GM18907 (cell line): ENCODE data around the gene LILRB5.
"Not testable (repeated sequence)": the region's sequence is repeated elsewhere in the genome, so short reads cannot be mapped to it uniquely, and the experiment has no call there.

Source experiments
- ATAC-seq: cut with Tn5 transposase; IDR thresholded peaks from one replicate; pipeline ENCODE4 v1.9.1; 2021; ENCODE audit warnings: mild to moderate bottlenecking, moderate library complexity; ENCODE audit not compliant: unreplicated experiment

Gene LILRB5

GRCh38 chr19:54277111-54277615, 20.1 kb upstream of the LILRB5 start:
- ATAC-seq, result not testable (repeated sequence)

- no peak for ATAC-seq
These were observed 18.9 kb upstream of the LILRB5 start for GRCh38 chr19:54275951-54276350.

GRCh38 chr19:54274516-54274915, 17.4 kb upstream of the LILRB5 start:
- ATAC-seq, result not testable (repeated sequence)

GRCh38 chr19:54273821-54274220, 16.7 kb upstream of the LILRB5 start:
- ATAC-seq, result no peak

GRCh38 chr19:54272181-54272580, 15.1 kb upstream of the LILRB5 start:
- ATAC-seq, result not testable (repeated sequence)

- not testable (repeated sequence) for ATAC-seq
These were observed 14.5 kb upstream of the LILRB5 start for GRCh38 chr19:54271587-54271986.

- ATAC-seq, result no peak
These were observed 14.0 kb upstream of the LILRB5 start for GRCh38 chr19:54271106-54271505.

- ATAC-seq, result no peak
These were observed 11.9 kb upstream of the LILRB5 start for GRCh38 chr19:54268936-54269335.

- no peak for ATAC-seq
These were observed 9.1 kb upstream of the LILRB5 start for GRCh38 chr19:54266133-54266532.

- ATAC-seq, result no peak
These were observed 5.4 kb upstream of the LILRB5 start for GRCh38 chr19:54262470-54262869.

- ATAC-seq, result no peak
These were observed 5.0 kb upstream of the LILRB5 start for GRCh38 chr19:54262066-54262465.

GRCh38 chr19:54256250-54257115, 590 bp downstream of the LILRB5 start:
- ATAC-seq, result no peak

- no peak for ATAC-seq
These were observed 1.8 kb downstream of the LILRB5 start for GRCh38 chr19:54255105-54255775.

GRCh38 chr19:54254195-54254906, 2.7 kb downstream of the LILRB5 start:
- no peak for ATAC-seq

- no peak for ATAC-seq
These were observed 3.5 kb downstream of the LILRB5 start for GRCh38 chr19:54253331-54254194.

- no peak for ATAC-seq
These were observed 4.2 kb downstream of the LILRB5 start for GRCh38 chr19:54252845-54253244.

- no peak for ATAC-seq
These were observed 4.8 kb downstream of the LILRB5 start for GRCh38 chr19:54252243-54252642.

GRCh38 chr19:54248016-54248601, 9.0 kb downstream of the LILRB5 start:
- ATAC-seq, result no peak

GRCh38 chr19:54247106-54247930, 9.8 kb downstream of the LILRB5 start:
- no peak for ATAC-seq
